Measurements from ENCODE around the gene VSTM1. TPM values are rescaled to one million over a fixed set of nuclear protein-coding genes. Genes with fewer than 3 reads are reported as not detected.

The VSTM1 gene
- total and polyA plus RNA-seq, 2 donors (not counting 3 experiments of a cell fraction or from before 2014, with no cell fraction given): not detected

- FAIRE-seq (no peak), DNase-seq (ENCODE audit: low read depth, low spot score) (no peak)
- Histone ChIP-seq H3K4me1 (ENCODE audit: control insufficient read depth, extremely low read depth, insufficient read depth, low read length) (no peaks in the 10 kb centered on the region), H3K27ac (ENCODE audit: insufficient read depth, low read depth, low read length) (no peak overlapping the region), H3K36me3 (ENCODE audit: control insufficient read depth in 2 of 2, extremely low read depth in 1 of 2, insufficient read depth in 2 of 2, low read length in 2 of 2) (no peaks in the 10 kb centered on the region), H3K4me3 (replicated peaks in 1 of 3; ENCODE audit: insufficient read depth in 1 of 3, low read depth in 1 of 3, low read length in 3 of 3) (no peak overlapping the region), H3K27me3 (ENCODE audit: control insufficient read depth in 2 of 2, insufficient read depth in 2 of 2, low read length in 2 of 2) (no peaks in the 10 kb centered on the region), H3K9me3 (replicated peaks; ENCODE audit: control insufficient read depth, insufficient read depth, low read length) (no peaks in the 10 kb centered on the region), H4K20me1 (replicated peaks; ENCODE audit: control insufficient read depth, extremely low read depth, insufficient read depth, low read length) (no peaks in the 10 kb centered on the region), H3K9ac (replicated peaks; ENCODE audit: extremely low read depth, insufficient read depth, low read length) (no peak overlapping the region), H3K9me1 (replicated peaks; ENCODE audit: control insufficient read depth, extremely low read depth, insufficient read depth, low read length) (no peaks in the 10 kb centered on the region), H3K79me2 (ENCODE audit: control insufficient read depth, insufficient read depth, low read length) (no peaks in the 10 kb centered on the region), H3K4me2 (ENCODE audit: insufficient read depth, low read length) (no peak overlapping the region), H2AFZ (ENCODE audit: low read depth, low read length) (no peak overlapping the region)
- no TSS peak for BruUV-seq (replicated peaks)
- dilution Hi-C loops (cut with MboI; ENCODE audit: extremely low pct_ligation_motif_present, low sequenced_read_pairs): no loop called here
- ChIA-PET CTCF (interaction anchor here (0.9 to 9.2 kb wide), 46 partner anchors 13 to 834 kb away, joined by 3 to 216 read pairs (median 8); partner anchors contain the start of genes CACNG6, MYADM and PRKCG), POLR2A (no interaction called here)
- TF ChIP-seq MAX (IDR thresholded peaks at IDR 0.05; ENCODE audit: insufficient read depth, insufficient read length) (no peak), FOS (IDR thresholded peaks at IDR 0.05; ENCODE audit: borderline replicate concordance, insufficient read depth, low read length) (no peak), POLR2A (IDR thresholded peaks at IDR 0.05; ENCODE audit: low read depth, low read length) (no peak)
- intact Hi-C loops (cut with micrococcal nuclease): no loop called here
Measured at GRCh38 chr19:54029301-54029700, 34.4 kb downstream of the VSTM1 start.

GRCh38 chr19:54026656-54027055 is 37.0 kb downstream of the VSTM1 start:
- Histone ChIP-seq H3K36me3 (ENCODE audit: control insufficient read depth in 2 of 2, extremely low read depth in 1 of 2, insufficient read depth in 2 of 2, low read length in 2 of 2) (no peaks in the 10 kb centered on the region), H3K79me2 (ENCODE audit: control insufficient read depth, insufficient read depth, low read length) (no peaks in the 10 kb centered on the region), H3K27ac (ENCODE audit: insufficient read depth, low read depth, low read length) (no peak overlapping the region), H4K20me1 (replicated peaks; ENCODE audit: control insufficient read depth, extremely low read depth, insufficient read depth, low read length) (no peaks in the 10 kb centered on the region), H3K4me1 (ENCODE audit: control insufficient read depth, extremely low read depth, insufficient read depth, low read length) (peaks cover 12% of the 10 kb centered on the region), H3K27me3 (ENCODE audit: control insufficient read depth in 2 of 2, insufficient read depth in 2 of 2, low read length in 2 of 2) (no peaks in the 10 kb centered on the region), H3K9me3 (replicated peaks; ENCODE audit: control insufficient read depth, insufficient read depth, low read length) (no peaks in the 10 kb centered on the region), H3K4me2 (ENCODE audit: insufficient read depth, low read length) (no peak overlapping the region), H3K9ac (replicated peaks; ENCODE audit: extremely low read depth, insufficient read depth, low read length) (no peak overlapping the region), H2AFZ (ENCODE audit: low read depth, low read length) (no peak overlapping the region), H3K4me3 (replicated peaks in 1 of 3; ENCODE audit: insufficient read depth in 1 of 3, low read depth in 1 of 3, low read length in 3 of 3) (no peak overlapping the region), H3K9me1 (replicated peaks; ENCODE audit: control insufficient read depth, extremely low read depth, insufficient read depth, low read length) (no peaks in the 10 kb centered on the region)
- DNase-seq (ENCODE audit: low read depth, low spot score) (no peak), FAIRE-seq (no peak)
- ChIA-PET CTCF (interaction anchor here (0.6 to 9.2 kb wide), 6 partner anchors 9 to 234 kb away, joined by 3 to 216 read pairs (median 4); no protein-coding TSS in a partner anchor), POLR2A (interaction anchor here (0.6 kb wide), 1 partner anchor 59 kb away, joined by 3 read pairs; no protein-coding TSS in a partner anchor)
- intact Hi-C loops (cut with micrococcal nuclease): no loop called here
- no peak for TF ChIP-seq GATA2 (IDR thresholded peaks at IDR 0.05; ENCODE audit: insufficient read depth, insufficient read length, low read depth, low read length)
- no peak for TF ChIP-seq MAX (IDR thresholded peaks at IDR 0.05; ENCODE audit: insufficient read depth, insufficient read length)
- TF ChIP-seq MYC (IDR thresholded peaks at IDR 0.05; ENCODE audit: low read depth, low read length): no peak
- no peak for TF ChIP-seq POLR2AphosphoS5 (IDR thresholded peaks at IDR 0.05; ENCODE audit: insufficient read depth, low read depth, low read length)
- TF ChIP-seq FOS (IDR thresholded peaks at IDR 0.05; ENCODE audit: borderline replicate concordance, insufficient read depth, low read length): no peak
- TF ChIP-seq POLR2A (IDR thresholded peaks at IDR 0.05; ENCODE audit: low read depth, low read length): no peak
- dilution Hi-C loops (cut with MboI; ENCODE audit: extremely low pct_ligation_motif_present, low sequenced_read_pairs): no loop called here
- no TSS peak for BruUV-seq (replicated peaks)
